RWPE2 (cell line): Measurements from ENCODE around the gene NEAT1.
A peak's percentile ranks its signal among the peaks of the same experiment; 100 is the strongest.

Source experiments
- ATAC-seq: fragments of 200-7000 bp; cut with Tn5 transposase; 3 replicates; pipeline ENCODE4 v1.9.1; 2021; ENCODE audit warnings: low read depth
- DNase-seq: peaks from one replicate; pipeline ENCODE4 v3.0.0-alpha.2; 2020; ENCODE audit warnings: low spot score
- H3K27ac ChIP-seq: fragments of 450-650 bp; 2 replicates; pipeline ENCODE4 v1.5.1; 2017; ENCODE audit warnings: mild to moderate bottlenecking; ENCODE audit not compliant: poor library complexity, severe bottlenecking
- H3K27me3 ChIP-seq: fragments of 250-450 bp; sonication (Bioruptor Pico); 2 replicates; pipeline ENCODE4 v1.5.1; 2021; ENCODE audit warnings: mild to moderate bottlenecking, moderate library complexity; ENCODE audit not compliant: insufficient read depth, poor library complexity, severe bottlenecking
- H3K36me3 ChIP-seq: fragments of 250-450 bp; sonication (Bioruptor Pico); 2 replicates; pipeline ENCODE4 v1.5.1; 2020; ENCODE audit warnings: low read depth, mild to moderate bottlenecking, moderate library complexity
- H3K4me1 ChIP-seq: fragments of 250-450 bp; sonication (Bioruptor Pico); 2 replicates; pipeline ENCODE4 v1.5.1; 2021; ENCODE audit warnings: mild to moderate bottlenecking, moderate library complexity; ENCODE audit not compliant: insufficient read depth, poor library complexity, severe bottlenecking
- H3K4me3 ChIP-seq: fragments of 250-450 bp; sonication (Bioruptor Pico); 2 replicates; pipeline ENCODE4 v1.5.1; 2021; ENCODE audit warnings: mild to moderate bottlenecking, moderate library complexity; ENCODE audit not compliant: severe bottlenecking
- H3K9me3 ChIP-seq: fragments of 250-450 bp; sonication (Bioruptor Pico); 2 replicates; pipeline ENCODE4 v1.5.1; 2021; ENCODE audit warnings: mild to moderate bottlenecking, moderate library complexity; ENCODE audit not compliant: severe bottlenecking
- CTCF ChIP-seq: fragments of 450-650 bp; IDR thresholded peaks from one replicate; pipeline ENCODE4 v1.5.1; 2017; ENCODE audit warnings: mild to moderate bottlenecking, moderate library complexity; ENCODE audit not compliant: poor library complexity, severe bottlenecking

Gene NEAT1

GRCh38 chr11:65382804-65383368, 39.7 kb upstream of the NEAT1 start:
- Histone ChIP-seq H3K4me3 (peak overlapping the region; percentile 1), H3K36me3 (no peaks in the 10 kb centered on the region), H3K27me3 (no peaks in the 10 kb centered on the region), H3K27ac (peak overlapping the region; percentile 97), H3K9me3 (no peaks in the 10 kb centered on the region), H3K4me1 (peaks cover 16% of the 10 kb centered on the region)
- DNase-seq (peak; percentile 94), ATAC-seq (no peak)
- no peak for TF ChIP-seq CTCF

- ATAC-seq: no peak
- H3K9me3 ChIP-seq: no peaks in the 10 kb centered on the region
- H3K4me3 ChIP-seq: no peak overlapping the region
- no peaks in the 10 kb centered on the region for H3K27me3 ChIP-seq
- H3K27ac ChIP-seq: peak overlapping the region; percentile 97
- H3K36me3 ChIP-seq: no peaks in the 10 kb centered on the region
- peaks cover 19% of the 10 kb centered on the region for H3K4me1 ChIP-seq
- TF ChIP-seq CTCF: no peak
- no peak for DNase-seq
Observed at GRCh38 chr11:65383778-65384177, 38.8 kb upstream of the NEAT1 start.

GRCh38 chr11:65384301-65384889, 38.2 kb upstream of the NEAT1 start:
- H3K4me1 ChIP-seq: peaks cover 19% of the 10 kb centered on the region
- H3K36me3 ChIP-seq: no peaks in the 10 kb centered on the region
- H3K4me3 ChIP-seq: no peak overlapping the region
- H3K27ac ChIP-seq: peak overlapping the region; percentile 97
- ATAC-seq (no peak), DNase-seq (no peak)
- no peak for TF ChIP-seq CTCF
- no peaks in the 10 kb centered on the region for H3K9me3 ChIP-seq
- no peaks in the 10 kb centered on the region for H3K27me3 ChIP-seq

- H3K27me3 ChIP-seq: no peaks in the 10 kb centered on the region
- ATAC-seq (peak; percentile 31), DNase-seq (peak; percentile 77)
- no peak for TF ChIP-seq CTCF
- H3K9me3 ChIP-seq: no peaks in the 10 kb centered on the region
- H3K27ac ChIP-seq: peak within 1 kb of the TSS; percentile 97
- peak within 1 kb of the TSS; percentile 59 for H3K4me3 ChIP-seq
- H3K36me3 ChIP-seq: peaks cover 1% of the 10 kb centered on the region
- H3K4me1 ChIP-seq: peaks cover 19% of the 10 kb centered on the region
Observed at GRCh38 chr11:65386307-65387140, 36.1 kb upstream of the NEAT1 start, which contains the start of gene FRMD8. Gene FRMD8 (plus strand): TSS chr11:65386637. CDS start chr11:65387037, 400 bp downstream.

- Histone ChIP-seq H3K4me1 (peaks cover 10% of the 10 kb centered on the region), H3K36me3 (peaks cover 8% of the 10 kb centered on the region), H3K27me3 (no peaks in the 10 kb centered on the region), H3K4me3 (no peak overlapping the region), H3K27ac (peak overlapping the region; percentile 97), H3K9me3 (no peaks in the 10 kb centered on the region)
- no peak for ATAC-seq
- no peak for TF ChIP-seq CTCF
- DNase-seq: no peak
Observed at GRCh38 chr11:65388731-65389130, 33.9 kb upstream of the NEAT1 start.
